SK-N-SH (cell line): ENCODE results near the gene SMAD3. TPM values are rescaled to one million over a fixed set of nuclear protein-coding genes. Genes with fewer than 3 reads are reported as not detected.

Source experiments
- CTCF ChIA-PET: fragments of 300-600, 350-600 bp; formaldehyde crosslinking; extraction: SDS; loops from one replicate; lab custom pipeline; 2021; lab: Yijun Ruan, JAX
- POLR2A ChIA-PET: fragments of 350-600 bp; sonication (Branson Sonifier 250); formaldehyde crosslinking; extraction: SDS; loops from one replicate; lab custom pipeline; 2020; ENCODE audit warnings: antibody characterized with exemption, inconsistent platforms; lab: Yijun Ruan, JAX
- DNase-seq: peaks from one replicate; pipeline ENCODE4 v3.0.0; 2012
- H2AFZ ChIP-seq: fragments of 200-600 bp; sonication (generic); 2 replicates; pipeline ENCODE4 v1.8.1; 2016; ENCODE audit warnings: antibody characterized with exemption, mild to moderate bottlenecking, low read depth
- H3F3A ChIP-seq: fragments of 200-600 bp; sonication (generic); replicated peaks from 2 replicates; pipeline ENCODE3; 2016; ENCODE audit warnings: antibody characterized with exemption, mild to moderate bottlenecking; ENCODE audit not compliant: insufficient read depth
- H3K27ac ChIP-seq, 2 experiments: fragments of 200-500 bp in 1 of 2; fragments of 200-600 bp in 1 of 2; sonication (Bioruptor generic) in 1 of 2; sonication (generic), shearing (Covaris generic) in 1 of 2; 2 replicates each; pipeline versions ENCODE4 v1.5.1 to v1.6.1; 2014 to 2016; ENCODE audit warnings: low read depth in 2 of 2, inconsistent platforms in 1 of 2, low read length in 1 of 2, mild to moderate bottlenecking in 1 of 2, mixed read lengths in 1 of 2
- H3K27me3 ChIP-seq: fragments of 200-600 bp; sonication (generic), shearing (Covaris generic); 2 replicates; pipeline ENCODE4 v1.6.1; 2016; ENCODE audit warnings: mixed run types; ENCODE audit not compliant: insufficient read depth
- H3K36me3 ChIP-seq, 2 experiments: fragments of 200-500 bp in 1 of 2; fragments of 200-600 bp in 1 of 2; sonication (Bioruptor generic) in 1 of 2; sonication (generic) in 1 of 2; replicated peaks in 1 of 2; 2 replicates each; pipeline versions ENCODE3 to v1.5.1; 2014 to 2016; ENCODE audit warnings: low read length in 1 of 2, mild to moderate bottlenecking in 1 of 2; ENCODE audit not compliant: insufficient read depth in 2 of 2, control insufficient read depth in 1 of 2
- H3K4me1 ChIP-seq, 2 experiments: fragments of 200-500 bp in 1 of 2; fragments of 200-600 bp in 1 of 2; sonication (Bioruptor generic) in 1 of 2; sonication (generic), shearing (Covaris generic) in 1 of 2; 2 replicates each; pipeline versions ENCODE4 v1.5.1 to v1.6.1; 2014 to 2016; ENCODE audit warnings: low read depth in 1 of 2, low read length in 1 of 2, mixed run types in 1 of 2; ENCODE audit not compliant: insufficient read depth in 2 of 2, control insufficient read depth in 1 of 2
- H3K4me2 ChIP-seq: fragments of 200-600 bp; sonication (generic), shearing (Covaris generic); 2 replicates; pipeline ENCODE4 v1.6.1; 2017; ENCODE audit warnings: mixed run types
- H3K4me3 ChIP-seq, 2 experiments: fragments of 200-500 bp in 1 of 2; fragments of 200-600 bp in 1 of 2; sonication (Bioruptor generic) in 1 of 2; sonication (generic), shearing (Covaris generic) in 1 of 2; 2 replicates each; pipeline versions ENCODE4 v1.5.1 to v1.8.1; 2014 to 2016; ENCODE audit warnings: low read depth in 2 of 2, inconsistent platforms in 1 of 2, low read length in 1 of 2, mild to moderate bottlenecking in 1 of 2, mixed read lengths in 1 of 2, moderate library complexity in 1 of 2
- H3K79me2 ChIP-seq: fragments of 200-600 bp; sonication (generic); 2 replicates; pipeline ENCODE4 v1.8.1; 2017; ENCODE audit warnings: mild to moderate bottlenecking; ENCODE audit not compliant: insufficient read depth
- H3K9ac ChIP-seq: fragments of 200-600 bp; sonication (generic); 2 replicates; pipeline ENCODE4 v1.6.1; 2017; ENCODE audit warnings: mixed run types
- H3K9me2 ChIP-seq: fragments of 200-600 bp; sonication (generic); 2 replicates; pipeline ENCODE4 v1.6.1; 2017; ENCODE audit warnings: mixed run types
- H3K9me3 ChIP-seq: fragments of 200-600 bp; sonication (generic); 2 replicates; pipeline ENCODE4 v1.6.1; 2017; ENCODE audit warnings: mixed run types, mild to moderate bottlenecking, moderate library complexity
- H4K20me1 ChIP-seq: fragments of 200-600 bp; sonication (generic); 2 replicates; pipeline ENCODE4 v1.6.1; 2017; ENCODE audit warnings: mild to moderate bottlenecking, mixed run types; ENCODE audit not compliant: insufficient read depth
- EP300 ChIP-seq, 2 experiments: IDR thresholded peaks; 2 replicates each; pipeline versions ENCODE4 v1.4.0 to v1.6.1; 2012; ENCODE audit warnings: borderline replicate concordance in 1 of 2, low read depth in 1 of 2, low read length in 1 of 2
- FOXJ3 ChIP-seq: sonication (generic); formaldehyde crosslinking; IDR thresholded peaks from 2 replicates; pipeline ENCODE4 v1.5.1; 2020; ENCODE audit warnings: mild to moderate bottlenecking, missing genetic modification reagents
- FOXM1 ChIP-seq: IDR thresholded peaks from 2 replicates; pipeline ENCODE4 v1.4.0; 2012; ENCODE audit warnings: low read depth, mild to moderate bottlenecking
- GABPA ChIP-seq: IDR thresholded peaks from 2 replicates; pipeline ENCODE4 v1.4.0; 2012; ENCODE audit warnings: low read depth, mild to moderate bottlenecking
- JUND ChIP-seq: IDR thresholded peaks from 2 replicates; pipeline ENCODE4 v1.4.0; 2012
- MAX ChIP-seq: IDR thresholded peaks from 2 replicates; pipeline ENCODE4 v1.4.0; 2012; ENCODE audit warnings: low read depth
- MEF2A ChIP-seq: IDR thresholded peaks from 2 replicates; pipeline ENCODE4 v1.4.0; 2012; ENCODE audit warnings: low read depth, borderline replicate concordance
- MXI1 ChIP-seq: IDR thresholded peaks from 2 replicates; pipeline ENCODE4 v1.6.1; 2012; ENCODE audit warnings: mild to moderate bottlenecking, low read depth, low read length, improper control_type of control experiment
- NFIC ChIP-seq: IDR thresholded peaks from 2 replicates; pipeline ENCODE4 v1.4.0; 2012; ENCODE audit warnings: borderline replicate concordance
- NRF1 ChIP-seq: IDR thresholded peaks from 2 replicates; pipeline ENCODE4 v1.6.1; 2012; ENCODE audit warnings: low read depth, mild to moderate bottlenecking, low read length
- PBX3 ChIP-seq: IDR thresholded peaks from 2 replicates; pipeline ENCODE4; 2012
- POLR2AphosphoS5 ChIP-seq: IDR thresholded peaks from 2 replicates; pipeline ENCODE4 v1.6.1; 2012; ENCODE audit warnings: low read depth, low read length
- RAD21 ChIP-seq: IDR thresholded peaks from 2 replicates; pipeline ENCODE4 v1.6.1; 2012; ENCODE audit warnings: mild to moderate bottlenecking, low read length
- RCOR1 ChIP-seq: fragments of 150-350 bp; IDR thresholded peaks from 2 replicates; pipeline ENCODE4 v1.6.1; 2017; ENCODE audit warnings: antibody characterized with exemption, low read length
- RFX5 ChIP-seq: IDR thresholded peaks from 2 replicates; pipeline ENCODE4 v1.6.1; 2012; ENCODE audit warnings: mild to moderate bottlenecking, improper control_type of control experiment, low read length
- RXRA ChIP-seq: IDR thresholded peaks from 2 replicates; pipeline ENCODE4 v1.4.0; 2012; ENCODE audit warnings: low read depth, mild to moderate bottlenecking, borderline replicate concordance
- SIN3A ChIP-seq: IDR thresholded peaks from 2 replicates; pipeline ENCODE4 v1.6.1; 2012; ENCODE audit warnings: low read depth, mild to moderate bottlenecking, low read length, moderate library complexity, borderline replicate concordance
- SMC3 ChIP-seq: IDR thresholded peaks from 2 replicates; pipeline ENCODE4 v1.6.1; 2012; ENCODE audit warnings: low read depth, low read length, improper control_type of control experiment
- TAF1 ChIP-seq: IDR thresholded peaks from 2 replicates; pipeline ENCODE4 v1.6.1; 2012; ENCODE audit warnings: low read depth, mild to moderate bottlenecking, low read length, moderate library complexity, borderline replicate concordance
- TCF12 ChIP-seq: IDR thresholded peaks from 2 replicates; pipeline ENCODE4 v1.4.0; 2012
- USF1 ChIP-seq: IDR thresholded peaks from 2 replicates; pipeline ENCODE4 v1.4.0; 2012; ENCODE audit warnings: low read depth, borderline replicate concordance
- USF2 ChIP-seq: fragments of 150-350 bp; IDR thresholded peaks from 2 replicates; pipeline ENCODE4 v1.6.1; 2017; ENCODE audit warnings: antibody characterized with exemption, low read length, low read depth, borderline replicate concordance
- WGBS: methylation state at CpG from one replicate; pipeline ENCODE4 v1.1.6; 2017; ENCODE audit warnings: low lambda C conversion rate; 5-methylcytosine and 5-hydroxymethylcytosine counted together
- polyA plus RNA-seq, 3 experiments: library from polyadenylated mRNA; depleted of rRNA; stranded (reverse); fragments of >200 nt; gene quantifications; 2 replicates each; pipeline ENCODE4 v1.2.3, GENCODE V29; 2012

Gene SMAD3
- polyA plus RNA-seq, 1 of the 3 experiments (the other 2 are of a cell fraction), result 19.5 TPM

GRCh38 chr15:67145710-67146109 lies 80.3 kb downstream of the SMAD3 start:
- Histone ChIP-seq H3K9ac (peak overlapping the region; percentile 78; the same call in 1 of the 2 replicates), H3F3A (peaks cover 77% of the 10 kb centered on the region), H4K20me1 (no peaks in the 10 kb centered on the region), H3K4me2 (no peak overlapping the region), H3K79me2 (peaks cover 80% of the 10 kb centered on the region), H3K4me1 (peaks cover 49 to 81% of the 10 kb centered on the region in 2 experiments), H3K4me3 (no peak overlapping the region), H2AFZ (no peak overlapping the region), H3K27me3 (no peaks in the 10 kb centered on the region), H3K9me2 (no peaks in the 10 kb centered on the region), H3K9me3 (no peaks in the 10 kb centered on the region), H3K27ac (peak overlapping the region in 1 of 2 experiments; percentile 99; a peak in 2 of 4 replicates), H3K36me3 (no peaks in the 10 kb centered on the region)
- WGBS, result 90% methylated on average over 2 of the region's 4 CpGs
- no peak for DNase-seq
- CTCF ChIA-PET, result interaction anchor here (1.0 kb wide), 1 partner anchor 22 kb away, joined by 3 read pairs; no protein-coding TSS in a partner anchor
- TF ChIP-seq FOXM1 (no peak), RCOR1 (no peak), SIN3A (no peak), RAD21 (no peak), NRF1 (no peak), MAX (no peak), MXI1 (no peak), MEF2A (no peak)
- POLR2A ChIA-PET, result no interaction called here

GRCh38 chr15:67146234-67146633 lies 80.8 kb downstream of the SMAD3 start:
- Histone ChIP-seq H3K27me3 (no peaks in the 10 kb centered on the region), H3K79me2 (peaks cover 80% of the 10 kb centered on the region), H3K9me3 (no peaks in the 10 kb centered on the region), H3K4me1 (peaks cover 49 to 81% of the 10 kb centered on the region in 2 experiments), H4K20me1 (no peaks in the 10 kb centered on the region), H3K36me3 (no peaks in the 10 kb centered on the region), H3K4me2 (peak overlapping the region; percentile 74), H3K27ac (peak overlapping the region; percentile 67 to 99; a peak in 3 of 4 replicates), H3K9me2 (no peaks in the 10 kb centered on the region), H3K9ac (peak overlapping the region; percentile 78), H3F3A (peaks cover 81% of the 10 kb centered on the region), H2AFZ (no peak overlapping the region), H3K4me3 (no peak overlapping the region)
- POLR2A ChIA-PET, result no interaction called here
- peak; percentile 47 for DNase-seq
- CTCF ChIA-PET, result no interaction called here
- 26% methylated on average over 6 of the region's 6 CpGs for WGBS
- TF ChIP-seq RAD21 (no peak), MEF2A (no peak), SMC3 (0 out of 2 replicates have a peak, but pooled peaks have one; percentile 6), SIN3A (peak; percentile 79), PBX3 (peak; percentile 88), NFIC (peak; percentile 78), EP300 (IDR thresholded peaks at IDR 0.05; ENCODE audit: borderline replicate concordance in 1 of 2, low read depth in 1 of 2, low read length in 1 of 2) (peak; percentile 32 to 59; a peak in 1 of 4 replicates), MAX (peak; percentile 96), POLR2AphosphoS5 (0 out of 2 replicates have a peak, but pooled peaks have one; percentile 19), USF1 (peak; percentile 75; the same call in 1 of the 2 replicates), GABPA (no peak), FOXJ3 (CRISPR knock-in tag) (no peak), RFX5 (no peak), USF2 (no peak), NRF1 (no peak), JUND (no peak), TCF12 (peak; percentile 81), RXRA (peak; percentile 45; the same call in 1 of the 2 replicates), TAF1 (no peak)
